K562 (cell line): ENCODE measurements around the gene ZNF275. TPM values are rescaled to one million over a fixed set of nuclear protein-coding genes. Genes with fewer than 3 reads are reported as not detected.

Experiments used
- ARID4B ChIP-seq: sonication (generic); formaldehyde crosslinking; IDR thresholded peaks from 2 replicates; pipeline ENCODE4 v1.8.0; 2022; ENCODE audit warnings: mild to moderate bottlenecking, missing genetic modification reagents
- ATF7 ChIP-seq: fragments of 450-650 bp; IDR thresholded peaks from 2 replicates; pipeline ENCODE4 v1.7.1; 2014; ENCODE audit warnings: mild to moderate bottlenecking, moderate library complexity
- ZNF253 ChIP-seq: fragments of 250-450 bp; sonication (Bioruptor Pico); conservative IDR thresholded peaks from 2 replicates; pipeline ENCODE4 v1.6.1; 2021; ENCODE audit warnings: mild to moderate bottlenecking
- polyA plus RNA-seq, 8 experiments: library from polyadenylated mRNA; depleted of rRNA in 4 of 8; stranded (reverse) in 5 of 8; unstranded in 3 of 8; fragments of >200 nt; fragmentation: Nextera tagmentation in 2 of 8; fragmentation: Illumina TruSeq in 1 of 8; extraction: Ambion mirVana in 2 of 8; extraction: Trizol in 1 of 8; gene quantifications; 2 replicates each; pipeline versions ENCODE4 v1.2.1 to v1.2.3, GENCODE V29; 2011 to 2014; ENCODE audit warnings: inconsistent platforms in 1 of 8, missing spikeins in 1 of 8
- total RNA-seq, 7 experiments: library from RNA; depleted of rRNA in 6 of 7; stranded (reverse); fragments of >200 nt in 6 of 7; fragmentation: Illumina TruSeq in 2 of 7; extraction: Trizol in 2 of 7; gene quantifications; 2 replicates each; pipeline versions ENCODE4 v1.2.1 to v1.2.3, GENCODE V29; 2011 to 2021; ENCODE audit warnings: low replicate concordance in 1 of 7
- TF ChIP-seq, protein P1 (sequence below): fragments of 250-450 bp; sonication (Bioruptor Pico); IDR thresholded peaks from 2 replicates; pipeline ENCODE4 v1.5.1; 2021; ENCODE audit warnings: mild to moderate bottlenecking
- TF ChIP-seq, protein P2 (sequence below): fragments of 250-450 bp; sonication (Bioruptor Pico); IDR thresholded peaks from 2 replicates; pipeline ENCODE4 v1.5.0; 2022; ENCODE audit warnings: mild to moderate bottlenecking

Gene ZNF275
- total and polyA plus RNA-seq, 9 of the 15 experiments (the other 6 are each of a cell fraction or from before 2014, with no cell fraction given) = 2.1 to 19.1 (median 12.0) TPM

DNA sequence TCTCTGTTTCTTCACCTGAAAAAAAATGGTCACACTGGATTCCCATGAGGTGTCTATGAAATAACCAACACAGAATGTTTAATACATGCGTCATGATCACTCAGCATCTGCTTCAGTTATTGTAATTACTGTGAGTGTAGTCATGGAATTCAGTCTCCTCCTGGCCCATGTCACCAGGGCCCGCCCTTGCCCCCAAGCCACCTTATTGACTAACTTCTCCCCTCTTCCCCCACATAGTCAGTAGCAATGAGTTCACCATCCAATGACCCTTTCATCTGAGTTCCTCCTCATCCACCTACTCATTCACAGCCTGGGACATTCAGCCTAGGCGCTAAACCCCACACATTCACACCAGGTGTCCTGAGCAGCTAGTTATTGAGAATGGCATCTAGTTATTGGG lies 28.0 kb upstream of the ZNF275 start (continued):
- TF ChIP-seq ZNF253 (CRISPR knock-in tag) = no peak
- TF ChIP-seq, protein P1, sequence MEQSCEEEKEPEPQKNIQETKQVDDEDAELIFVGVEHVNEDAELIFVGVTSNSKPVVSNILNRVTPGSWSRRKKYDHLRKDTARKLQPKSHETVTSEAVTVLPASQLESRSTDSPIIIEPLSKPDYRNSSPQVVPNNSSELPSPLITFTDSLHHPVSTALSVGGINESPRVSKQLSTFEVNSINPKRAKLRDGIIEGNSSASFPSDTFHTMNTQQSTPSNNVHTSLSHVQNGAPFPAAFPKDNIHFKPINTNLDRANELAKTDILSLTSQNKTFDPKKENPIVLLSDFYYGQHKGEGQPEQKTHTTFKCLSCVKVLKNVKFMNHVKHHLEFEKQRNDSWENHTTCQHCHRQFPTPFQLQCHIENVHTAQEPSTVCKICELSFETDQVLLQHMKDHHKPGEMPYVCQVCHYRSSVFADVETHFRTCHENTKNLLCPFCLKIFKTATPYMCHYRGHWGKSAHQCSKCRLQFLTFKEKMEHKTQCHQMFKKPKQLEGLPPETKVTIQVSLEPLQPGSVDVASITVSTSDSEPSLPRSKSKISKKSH (CRISPR knock-in tag) = no peak
- no peak for TF ChIP-seq ATF7
- no peak for TF ChIP-seq ARID4B (CRISPR knock-in tag)
- TF ChIP-seq, protein P2, sequence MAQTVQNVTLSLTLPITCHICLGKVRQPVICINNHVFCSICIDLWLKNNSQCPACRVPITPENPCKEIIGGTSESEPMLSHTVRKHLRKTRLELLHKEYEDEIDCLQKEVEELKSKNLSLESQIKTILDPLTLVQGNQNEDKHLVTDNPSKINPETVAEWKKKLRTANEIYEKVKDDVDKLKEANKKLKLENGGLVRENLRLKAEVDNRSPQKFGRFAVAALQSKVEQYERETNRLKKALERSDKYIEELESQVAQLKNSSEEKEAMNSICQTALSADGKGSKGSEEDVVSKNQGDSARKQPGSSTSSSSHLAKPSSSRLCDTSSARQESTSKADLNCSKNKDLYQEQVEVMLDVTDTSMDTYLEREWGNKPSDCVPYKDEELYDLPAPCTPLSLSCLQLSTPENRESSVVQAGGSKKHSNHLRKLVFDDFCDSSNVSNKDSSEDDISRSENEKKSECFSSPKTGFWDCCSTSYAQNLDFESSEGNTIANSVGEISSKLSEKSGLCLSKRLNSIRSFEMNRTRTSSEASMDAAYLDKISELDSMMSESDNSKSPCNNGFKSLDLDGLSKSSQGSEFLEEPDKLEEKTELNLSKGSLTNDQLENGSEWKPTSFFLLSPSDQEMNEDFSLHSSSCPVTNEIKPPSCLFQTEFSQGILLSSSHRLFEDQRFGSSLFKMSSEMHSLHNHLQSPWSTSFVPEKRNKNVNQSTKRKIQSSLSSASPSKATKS = no peak
